Bone marrow (tissue), 2 donors: ENCODE results near the gene KRT81.
"Not testable (repeated sequence)": the region's sequence is repeated elsewhere in the genome, so short reads cannot be mapped to it uniquely, and the experiment has no call there.

ENCODE experiments used
- DNase-seq, 2 donors: peaks; one replicate each; lab custom pipeline; 2025; lab: John Stamatoyannopoulos, UW

The KRT81 gene

DNA sequence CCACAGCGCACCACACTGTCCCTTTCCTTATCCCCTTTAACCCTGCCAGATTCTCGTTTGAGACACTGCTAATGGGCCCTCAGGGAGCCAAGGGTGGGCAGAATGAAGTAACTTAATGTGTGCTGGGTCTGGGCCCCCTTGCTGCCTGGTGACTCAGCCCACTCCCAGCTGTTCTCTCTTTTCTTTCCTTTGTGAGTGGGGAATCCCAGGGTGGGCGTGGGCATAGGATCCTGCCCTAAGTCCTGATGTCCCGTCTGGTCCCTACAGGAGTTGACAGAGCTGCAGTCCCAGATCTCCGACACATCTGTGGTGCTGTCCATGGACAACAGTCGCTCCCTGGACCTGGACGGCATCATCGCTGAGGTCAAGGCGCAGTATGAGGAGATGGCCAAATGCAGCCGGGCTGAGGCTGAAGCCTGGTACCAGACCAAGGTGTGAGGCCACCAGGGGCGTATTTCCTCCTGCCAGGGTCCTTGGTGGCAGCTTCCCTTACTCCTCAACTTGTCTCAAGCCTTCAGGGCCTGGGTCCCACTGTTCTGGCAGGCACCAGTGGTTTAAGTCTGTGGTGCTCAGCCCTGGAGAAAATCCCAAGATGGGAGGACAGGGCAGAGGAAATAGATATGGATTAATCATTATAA is 50.0 kb downstream of the KRT81 start:
- DNase-seq = no peak

DNA sequence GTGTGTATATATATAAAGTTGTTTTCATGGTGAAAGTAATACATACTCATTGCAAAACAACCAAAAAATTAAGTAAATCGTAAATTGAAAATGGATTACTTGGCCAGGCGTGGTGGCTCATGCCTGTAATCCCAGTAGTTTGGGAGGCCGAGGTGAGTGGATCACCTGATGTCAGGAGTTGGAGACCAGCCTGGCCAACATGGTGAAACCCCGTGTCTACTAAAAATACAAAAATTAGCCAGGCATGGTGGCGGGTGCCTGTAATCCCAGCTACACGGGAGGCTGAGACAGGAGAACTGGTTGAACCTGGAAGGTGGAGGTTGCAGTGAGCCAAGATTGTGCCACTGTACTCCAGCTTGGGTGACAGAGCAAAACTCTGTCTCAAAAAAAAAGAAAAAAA is 51.1 kb downstream of the KRT81 start:
- not testable (repeated sequence) for DNase-seq

DNA sequence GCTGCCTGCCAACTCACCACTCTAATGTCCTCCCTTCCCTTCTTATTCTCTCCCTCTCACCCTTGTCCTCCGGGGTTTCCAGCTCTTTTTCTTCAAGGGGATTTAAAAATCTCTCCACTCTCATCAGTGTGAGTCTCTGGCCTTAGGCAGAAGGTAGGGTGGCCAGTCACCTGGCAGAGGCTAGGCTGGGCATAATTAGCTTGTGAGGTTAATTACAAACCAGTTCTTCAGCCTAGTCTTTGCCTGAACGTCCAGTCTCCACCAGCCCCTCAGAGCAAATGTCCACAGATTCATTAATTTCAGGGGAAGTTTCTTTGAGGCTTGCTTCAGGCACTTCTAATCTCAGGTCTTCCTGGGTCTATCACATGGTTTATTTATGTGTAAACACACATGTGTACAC is 51.6 kb downstream of the KRT81 start:
- DNase-seq = no peak

DNA sequence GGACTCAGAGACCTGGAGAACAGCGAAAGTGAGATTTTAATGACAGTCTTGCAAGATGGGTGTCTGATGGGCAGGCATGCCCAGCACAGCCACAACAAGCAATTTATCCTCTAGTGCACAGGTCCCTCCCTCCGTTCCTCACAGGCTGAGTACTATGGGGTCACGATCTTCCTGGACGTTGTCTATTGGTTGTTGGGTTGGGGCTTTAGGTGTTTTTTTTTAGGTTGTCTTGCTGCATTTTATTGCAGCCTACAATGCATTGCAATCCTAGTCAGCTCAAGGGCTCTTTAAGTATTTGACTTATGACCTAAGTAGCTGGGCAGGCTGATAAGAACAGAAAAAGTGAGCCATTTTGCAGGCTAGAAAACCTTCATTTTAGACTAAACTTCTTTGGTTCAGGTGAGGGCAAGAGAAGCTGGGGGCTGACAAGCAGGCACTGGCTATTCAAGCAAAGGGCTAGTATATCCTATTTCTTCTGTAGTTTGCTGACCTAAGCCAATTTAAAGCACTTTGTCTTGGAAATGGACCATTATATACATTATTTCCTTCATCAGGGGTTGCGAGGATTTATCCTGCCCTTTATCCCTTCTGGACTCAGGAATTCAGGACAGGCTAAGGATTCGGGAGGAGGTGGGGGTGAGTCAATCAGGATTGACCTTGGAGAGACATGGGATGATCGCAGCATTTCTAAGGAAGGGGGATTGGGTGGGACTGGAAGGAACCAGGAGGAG is 52.3 kb downstream of the KRT81 start:
- no peak for DNase-seq

DNA sequence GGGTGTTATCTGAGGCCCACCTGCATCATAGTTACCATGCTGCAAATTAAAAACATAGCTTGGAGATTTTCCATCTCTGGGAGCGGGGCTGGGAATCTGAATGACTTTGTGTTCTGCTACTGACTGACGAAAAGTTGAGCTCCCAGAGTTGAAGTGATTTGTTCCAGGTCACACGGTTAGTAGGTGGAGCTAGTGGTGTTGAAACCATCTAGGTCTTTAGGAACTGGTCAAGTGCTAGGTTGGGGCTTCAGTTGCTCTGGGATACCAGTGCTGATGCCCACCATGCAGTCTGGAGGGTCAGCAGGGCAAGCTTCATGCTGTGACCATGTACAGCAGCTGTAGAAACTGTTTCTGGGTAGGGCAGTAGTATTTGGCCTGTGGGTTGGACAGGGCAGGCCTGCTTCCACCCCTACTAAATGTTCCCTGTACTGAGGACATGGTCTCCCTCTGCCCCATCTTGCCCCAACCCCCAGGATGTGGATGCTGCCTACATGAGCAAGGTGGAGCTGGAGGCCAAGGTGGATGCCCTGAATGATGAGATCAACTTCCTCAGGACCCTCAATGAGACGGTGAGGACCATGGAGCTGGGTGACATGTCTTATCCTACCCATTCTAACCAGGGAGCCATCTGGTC is 53.0 kb downstream of the KRT81 start:
- DNase-seq = no peak

DNA sequence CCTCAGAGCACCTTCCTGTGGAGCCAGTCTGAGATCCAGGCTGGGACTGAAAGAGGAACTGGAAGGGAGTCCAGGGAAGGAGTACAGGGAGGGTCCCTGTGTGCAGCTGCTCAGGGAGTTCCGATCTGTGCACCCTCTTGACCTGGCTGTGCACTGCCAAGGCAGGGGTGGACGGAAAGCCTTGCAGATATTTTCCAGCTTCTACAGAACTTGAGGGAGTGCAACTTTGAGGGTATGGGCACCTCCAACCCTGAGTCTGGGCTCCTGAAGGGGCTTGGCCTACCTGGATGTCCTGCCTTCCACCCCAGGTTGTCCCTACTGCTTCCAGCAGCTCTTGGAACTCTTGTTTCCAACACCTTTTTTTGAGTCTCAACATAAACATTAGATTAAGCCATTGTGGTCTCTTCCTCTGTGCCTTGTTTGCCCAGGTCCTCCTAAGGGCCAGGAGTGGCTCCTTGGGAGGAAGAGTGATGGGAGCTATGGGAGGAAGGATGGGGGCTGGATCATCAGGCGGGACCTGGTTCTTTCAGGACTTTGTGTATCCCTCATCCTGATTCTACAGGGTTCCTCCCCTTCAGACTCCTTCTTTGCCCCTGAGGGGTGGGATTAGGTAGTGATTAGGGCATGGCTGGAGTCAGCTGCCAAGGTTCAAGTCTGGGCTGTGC is 54.8 kb downstream of the KRT81 start:
- DNase-seq = no peak
